HEK293 (cell line): ENCODE data around the gene HYOU1.

Experiments used
- CTCF ChIA-PET: fragments of 350-600 bp; formaldehyde crosslinking; extraction: SDS; loops from one replicate; lab custom pipeline; 2021; ENCODE audit warnings: antibody characterized with exemption; lab: Yijun Ruan, JAX
- POLR2A ChIA-PET: fragments of 300-600 bp; formaldehyde crosslinking; extraction: SDS; loops from one replicate; lab custom pipeline; 2020; ENCODE audit warnings: antibody characterized with exemption, inconsistent platforms; lab: Yijun Ruan, JAX
- H3K27ac ChIP-seq: fragments of 200-500 bp; sonication (Bioruptor generic); 2 replicates; pipeline ENCODE4 v1.5.1; 2014; ENCODE audit warnings: low read depth, low read length, control low read depth, inconsistent platforms; ENCODE audit errors: extremely low read depth
- H3K36me3 ChIP-seq, 2 experiments: fragments of 200-500 bp in 1 of 2; sonication (Bioruptor generic) in 1 of 2; 1 replicate in 1 of 2; 2 replicates in 1 of 2; pipeline ENCODE4 v1.5.1; 2014 to 2017; ENCODE audit warnings: inconsistent platforms in 2 of 2, low read length in 2 of 2; ENCODE audit not compliant: control insufficient read depth in 2 of 2, insufficient read depth in 1 of 2
- H3K4me1 ChIP-seq: fragments of 200-500 bp; sonication (Bioruptor generic); 2 replicates; pipeline ENCODE4 v1.5.1; 2014; ENCODE audit warnings: mild to moderate bottlenecking, low read length, inconsistent platforms; ENCODE audit not compliant: control insufficient read depth, insufficient read depth
- H3K4me3 ChIP-seq: 2 replicates; pipeline ENCODE4 v1.5.1; 2011; ENCODE audit warnings: low read depth, mild to moderate bottlenecking, control low read depth, low read length, moderate library complexity
- H3K9me3 ChIP-seq: fragments of 200-500 bp; sonication (Bioruptor generic); 2 replicates; pipeline ENCODE4 v1.5.1; 2014; ENCODE audit warnings: low read depth, low read length, inconsistent platforms; ENCODE audit not compliant: control insufficient read depth, insufficient read depth
- BCL11B ChIP-seq: fragments of 450-650 bp; formaldehyde crosslinking; IDR thresholded peaks from 2 replicates; pipeline ENCODE4 v1.5.1; 2016; ENCODE audit warnings: low read depth, missing biosample characterization, missing genetic modification characterization
- BCL6B ChIP-seq: fragments of 450-650 bp; formaldehyde crosslinking; IDR thresholded peaks from 2 replicates; pipeline ENCODE4 v1.5.1; 2017; ENCODE audit warnings: missing biosample characterization, missing genetic modification characterization
- CTCF ChIP-seq: fragments of 450-650 bp; formaldehyde crosslinking; IDR thresholded peaks from 2 replicates; pipeline ENCODE4 v1.5.1; 2016; ENCODE audit warnings: missing biosample characterization, missing genetic modification characterization
- EGR2 ChIP-seq: fragments of 450-650 bp; formaldehyde crosslinking; IDR thresholded peaks from 2 replicates; pipeline ENCODE4 v1.5.1; 2016; ENCODE audit warnings: low read depth, missing biosample characterization, missing genetic modification characterization
- INSM2 ChIP-seq: fragments of 450-650 bp; formaldehyde crosslinking; IDR thresholded peaks from 2 replicates; pipeline ENCODE4 v1.5.1; 2016; ENCODE audit warnings: missing biosample characterization, missing genetic modification characterization
- KLF8 ChIP-seq: fragments of 450-650 bp; formaldehyde crosslinking; IDR thresholded peaks from 2 replicates; pipeline ENCODE4 v1.5.1; 2016; ENCODE audit warnings: missing biosample characterization, missing genetic modification characterization
- REPIN1 ChIP-seq: fragments of 450-650 bp; formaldehyde crosslinking; IDR thresholded peaks from 2 replicates; pipeline ENCODE4 v1.5.1; 2017; ENCODE audit warnings: missing biosample characterization, missing genetic modification characterization, low read depth
- ZBTB48 ChIP-seq: fragments of 450-650 bp; formaldehyde crosslinking; IDR thresholded peaks from 2 replicates; pipeline ENCODE4 v1.5.1; 2016; ENCODE audit warnings: missing biosample characterization, missing genetic modification characterization
- ZNF175 ChIP-seq: fragments of 450-650 bp; formaldehyde crosslinking; IDR thresholded peaks from 2 replicates; pipeline ENCODE4 v1.5.1; 2016; ENCODE audit warnings: missing biosample characterization, missing genetic modification characterization
- ZNF18 ChIP-seq: fragments of 450-650 bp; formaldehyde crosslinking; IDR thresholded peaks from 2 replicates; pipeline ENCODE4 v1.5.1; 2016; ENCODE audit warnings: missing biosample characterization, missing genetic modification characterization
- ZNF37A ChIP-seq: fragments of 450-650 bp; IDR thresholded peaks from 2 replicates; pipeline ENCODE4 v1.5.1; 2018; ENCODE audit warnings: missing biosample characterization, missing genetic modification characterization
- ZNF501 ChIP-seq: fragments of 450-650 bp; formaldehyde crosslinking; IDR thresholded peaks from 2 replicates; pipeline ENCODE4 v1.5.1; 2016; ENCODE audit warnings: missing biosample characterization, missing genetic modification characterization
- ZNF585B ChIP-seq: fragments of 450-650 bp; formaldehyde crosslinking; IDR thresholded peaks from 2 replicates; pipeline ENCODE4 v1.5.1; 2016; ENCODE audit warnings: missing biosample characterization, missing genetic modification characterization
- ZNF610 ChIP-seq: fragments of 450-650 bp; formaldehyde crosslinking; IDR thresholded peaks from 2 replicates; pipeline ENCODE4 v1.5.1; 2016; ENCODE audit warnings: missing biosample characterization, missing genetic modification characterization, borderline replicate concordance
- ZNF639 ChIP-seq: fragments of 450-650 bp; formaldehyde crosslinking; IDR thresholded peaks from 2 replicates; pipeline ENCODE4 v1.5.1; 2016; ENCODE audit warnings: missing biosample characterization, missing genetic modification characterization
- ZNF768 ChIP-seq: fragments of 450-650 bp; formaldehyde crosslinking; IDR thresholded peaks from 2 replicates; pipeline ENCODE4 v1.5.1; 2018; ENCODE audit warnings: missing biosample characterization, mild to moderate bottlenecking, missing genetic modification characterization
- ZNF777 ChIP-seq: fragments of 450-650 bp; formaldehyde crosslinking; IDR thresholded peaks from 2 replicates; pipeline ENCODE4 v1.5.1; 2017; ENCODE audit warnings: missing biosample characterization, missing genetic modification characterization, borderline replicate concordance
- ZNF791 ChIP-seq: fragments of 450-650 bp; formaldehyde crosslinking; IDR thresholded peaks from 2 replicates; pipeline ENCODE4 v1.5.1; 2016; ENCODE audit warnings: missing biosample characterization, missing genetic modification characterization
- ZSCAN18 ChIP-seq: fragments of 450-650 bp; formaldehyde crosslinking; IDR thresholded peaks from 2 replicates; pipeline ENCODE4 v1.5.1; 2016; ENCODE audit warnings: missing biosample characterization, missing genetic modification characterization
- ZSCAN4 ChIP-seq: fragments of 450-650 bp; formaldehyde crosslinking; IDR thresholded peaks from 2 replicates; pipeline ENCODE4 v1.5.1; 2017; ENCODE audit warnings: missing biosample characterization, missing genetic modification characterization

The HYOU1 gene

GRCh38 chr11:119026970-119027369 is 30.0 kb downstream of the HYOU1 start:
- no peak for TF ChIP-seq BCL6B
- Histone ChIP-seq H3K4me3 (no peak overlapping the region), H3K36me3 (peaks cover 0 to 72% of the 10 kb centered on the region in 2 experiments; a peak in 2 of 3 replicates), H3K4me1 (no peaks in the 10 kb centered on the region), H3K27ac (no peak overlapping the region), H3K9me3 (no peaks in the 10 kb centered on the region)
- CTCF ChIA-PET = no interaction called here
- POLR2A ChIA-PET = interaction anchor here (0.5 to 1.7 kb wide), 5 partner anchors 11 to 202 kb away, joined by 3 to 4 read pairs (median 3); no protein-coding TSS in a partner anchor

GRCh38 chr11:119025978-119026766 is 30.8 kb downstream of the HYOU1 start:
- Histone ChIP-seq H3K4me1 (no peaks in the 10 kb centered on the region), H3K4me3 (no peak overlapping the region), H3K9me3 (no peaks in the 10 kb centered on the region), H3K36me3 (peaks cover 0 to 80% of the 10 kb centered on the region in 2 experiments; a peak in 2 of 3 replicates), H3K27ac (no peak overlapping the region)
- ChIA-PET CTCF (no interaction called here), POLR2A (interaction anchor here (0.5 to 1.9 kb wide), 3 partner anchors 10 to 203 kb away, joined by 3 to 6 read pairs (median 4); no protein-coding TSS in a partner anchor)
- TF ChIP-seq ZNF18 (tag by site-specific recombination) (no peak), INSM2 (no peak), ZNF585B (tag by site-specific recombination) (no peak), ZNF175 (tag by site-specific recombination) (no peak), ZNF501 (tag by site-specific recombination) (no peak), ZNF777 (tag by site-specific recombination) (no peak), EGR2 (tag by site-specific recombination) (no peak), ZNF768 (no peak), BCL11B (tag by site-specific recombination) (no peak), ZNF791 (no peak)

GRCh38 chr11:119025541-119025940 is 31.5 kb downstream of the HYOU1 start:
- no peak overlapping the region for H3K27ac ChIP-seq
- no peaks in the 10 kb centered on the region for H3K9me3 ChIP-seq
- POLR2A ChIA-PET = interaction anchor here (1.0 to 1.9 kb wide), 3 partner anchors 10 to 71 kb away, joined by 4 to 6 read pairs (median 4); no protein-coding TSS in a partner anchor
- H3K36me3 ChIP-seq = peaks cover 0 to 83% of the 10 kb centered on the region in 2 experiments; a peak in 2 of 3 replicates
- no peaks in the 10 kb centered on the region for H3K4me1 ChIP-seq
- no peak overlapping the region for H3K4me3 ChIP-seq
- CTCF ChIA-PET = no interaction called here
- TF ChIP-seq ZNF37A = no peak
- TF ChIP-seq KLF8 (tag by site-specific recombination) = no peak
- no peak for TF ChIP-seq CTCF
- no peak for TF ChIP-seq ZNF610 (tag by site-specific recombination)
- no peak for TF ChIP-seq ZBTB48 (tag by site-specific recombination)
- no peak for TF ChIP-seq REPIN1 (tag by site-specific recombination)
- no peak for TF ChIP-seq ZSCAN18 (tag by site-specific recombination)
- TF ChIP-seq ZNF791 = no peak
- TF ChIP-seq ZNF639 = no peak
- TF ChIP-seq ZSCAN4 (tag by site-specific recombination) = no peak
